GM13976 (cell line): ENCODE data around the gene SHLD1.
A peak's percentile ranks its signal among the peaks of the same experiment; 100 is the strongest.

ENCODE experiments used
- DNase-seq: peaks from one replicate; pipeline ENCODE4 v3.0.0; 2012; ENCODE audit warnings: low spot score
- in situ Hi-C: fragments of 300-500 bp; cut with MboI; formaldehyde crosslinking; loops from one replicate; pipeline ENCODE4 v1.12.0; 2022; ENCODE audit warnings: low sequenced_read_pairs, mixed read lengths, inconsistent platforms; ENCODE audit not compliant: unreplicated experiment
- TF ChIP-seq, protein P1 (sequence below): IDR thresholded peaks from 2 replicates; pipeline ENCODE4 v1.5.1; 2012; ENCODE audit warnings: borderline replicate concordance, mild to moderate bottlenecking; ENCODE audit not compliant: insufficient read depth; ENCODE audit errors: extremely low read depth, missing control alignments, control extremely low read depth

SHLD1 gene

DNA sequence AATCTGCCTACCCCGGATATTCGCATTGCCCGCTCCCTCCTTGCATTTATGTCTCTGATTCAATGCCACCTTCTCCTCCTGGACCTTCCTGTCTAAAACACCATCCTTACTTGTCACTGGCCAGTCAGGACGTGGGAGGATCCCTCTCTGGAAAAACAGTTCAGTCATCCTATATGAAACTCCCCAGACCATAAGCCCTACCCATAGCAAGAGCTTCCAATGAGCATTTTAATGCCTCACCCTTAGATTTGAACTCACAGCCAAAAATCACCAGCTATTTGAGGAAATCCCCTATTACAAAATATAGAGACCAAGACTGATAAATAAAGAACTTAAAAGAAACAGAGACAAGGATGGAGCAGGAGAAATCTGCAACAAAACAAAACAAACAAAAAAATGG is 86.4 kb downstream of the SHLD1 start:
- in situ Hi-C loops = no loop called here
- TF ChIP-seq, protein P1, sequence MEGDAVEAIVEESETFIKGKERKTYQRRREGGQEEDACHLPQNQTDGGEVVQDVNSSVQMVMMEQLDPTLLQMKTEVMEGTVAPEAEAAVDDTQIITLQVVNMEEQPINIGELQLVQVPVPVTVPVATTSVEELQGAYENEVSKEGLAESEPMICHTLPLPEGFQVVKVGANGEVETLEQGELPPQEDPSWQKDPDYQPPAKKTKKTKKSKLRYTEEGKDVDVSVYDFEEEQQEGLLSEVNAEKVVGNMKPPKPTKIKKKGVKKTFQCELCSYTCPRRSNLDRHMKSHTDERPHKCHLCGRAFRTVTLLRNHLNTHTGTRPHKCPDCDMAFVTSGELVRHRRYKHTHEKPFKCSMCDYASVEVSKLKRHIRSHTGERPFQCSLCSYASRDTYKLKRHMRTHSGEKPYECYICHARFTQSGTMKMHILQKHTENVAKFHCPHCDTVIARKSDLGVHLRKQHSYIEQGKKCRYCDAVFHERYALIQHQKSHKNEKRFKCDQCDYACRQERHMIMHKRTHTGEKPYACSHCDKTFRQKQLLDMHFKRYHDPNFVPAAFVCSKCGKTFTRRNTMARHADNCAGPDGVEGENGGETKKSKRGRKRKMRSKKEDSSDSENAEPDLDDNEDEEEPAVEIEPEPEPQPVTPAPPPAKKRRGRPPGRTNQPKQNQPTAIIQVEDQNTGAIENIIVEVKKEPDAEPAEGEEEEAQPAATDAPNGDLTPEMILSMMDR = no peak
- DNase-seq = no peak

GRCh38 chr20:5840411-5841002 is 90.3 kb downstream of the SHLD1 start:
- TF ChIP-seq, protein P1 = no peak
- no peak for DNase-seq
- in situ Hi-C loops = no loop called here

DNA sequence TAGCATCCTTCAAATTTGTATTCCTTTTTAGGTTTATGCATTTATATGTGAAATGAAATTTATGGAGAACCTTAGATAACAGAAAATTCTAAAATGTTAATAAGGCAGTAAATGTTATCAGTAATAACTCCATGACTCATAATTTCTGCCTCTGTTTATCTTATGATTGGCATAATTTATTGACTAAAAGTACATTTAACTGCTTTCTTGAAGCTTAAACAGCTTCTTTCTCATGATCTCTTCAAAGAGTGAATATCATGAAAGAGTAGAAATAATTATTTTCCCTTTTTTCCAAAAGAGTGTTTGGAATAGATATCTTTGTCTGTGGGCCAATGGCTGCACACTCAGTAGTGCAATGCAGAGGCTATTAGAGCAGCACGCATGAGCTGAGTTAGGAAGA is 91.3 kb downstream of the SHLD1 start:
- in situ Hi-C loops = no loop called here
- TF ChIP-seq, protein P1 = no peak
- DNase-seq = no peak

DNA sequence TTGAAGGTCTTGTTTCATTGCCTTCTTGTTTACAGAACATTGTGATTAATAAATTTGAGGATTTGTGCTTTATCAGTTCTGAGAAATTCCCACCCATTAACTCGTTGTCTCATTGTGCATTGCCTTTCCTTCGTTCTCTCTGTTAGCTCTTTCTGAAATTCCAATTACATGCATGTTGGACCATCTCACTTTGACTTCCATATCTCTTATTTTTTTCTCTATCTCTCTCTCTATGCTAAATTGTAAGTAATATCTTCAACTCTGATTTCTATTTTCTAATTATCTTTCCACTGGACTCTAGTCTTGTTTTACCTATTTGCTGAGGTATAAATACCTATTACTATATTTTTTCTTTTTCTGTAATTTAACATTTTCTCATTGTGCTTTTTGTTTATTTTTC is 92.3 kb downstream of the SHLD1 start:
- DNase-seq = no peak
- TF ChIP-seq, protein P1 = no peak
- in situ Hi-C loops = no loop called here

- TF ChIP-seq, protein P1 = no peak
- DNase-seq = peak; percentile 66
- in situ Hi-C loops = no loop called here
These were observed 92.9 kb downstream of the SHLD1 start for GRCh38 chr20:5843054-5843592.

- TF ChIP-seq, protein P1 = no peak
- in situ Hi-C loops = no loop called here
- DNase-seq = peak; percentile 50
These were observed 94.0 kb downstream of the SHLD1 start for GRCh38 chr20:5844063-5844681.
